ENCODE data around the gene TMEM120B.

DNA sequence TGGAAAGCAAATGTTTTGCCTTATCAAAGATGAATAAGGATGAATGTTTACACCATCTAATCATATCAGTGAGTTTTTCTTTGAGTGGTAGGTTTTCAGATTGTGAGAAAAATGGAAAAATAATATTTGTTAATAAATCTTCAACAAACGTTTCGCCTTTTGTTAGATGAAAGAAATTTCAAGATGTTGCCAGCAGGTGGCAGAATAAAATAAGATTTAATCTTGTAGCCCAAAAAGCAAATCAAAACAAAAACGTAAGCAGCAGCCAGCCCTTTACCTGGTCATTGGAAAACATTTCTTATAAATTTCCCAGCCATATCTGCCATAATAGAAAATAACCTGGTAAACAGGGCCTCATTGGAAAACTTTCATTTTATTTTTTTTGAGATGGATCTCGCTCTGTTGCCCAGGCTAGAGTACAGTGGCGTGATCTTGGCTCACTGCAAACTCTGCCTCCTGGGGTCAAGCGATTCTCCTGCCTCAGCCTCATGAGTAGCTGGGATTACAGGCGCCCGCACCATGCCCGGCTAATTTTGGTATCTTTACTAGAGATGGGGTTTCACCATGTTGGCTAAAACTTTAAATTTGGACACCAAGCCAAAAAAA is 15.4 kb upstream of the TMEM120B start:
- no peak for TF ChIP-seq POLR2A (IDR thresholded peaks at IDR 0.05; ENCODE audit: low read depth, low read length)
- TF ChIP-seq TAF1 (IDR thresholded peaks at IDR 0.05; ENCODE audit: low read depth, low read length) = no peak
- TF ChIP-seq POLR2AphosphoS5 (IDR thresholded peaks at IDR 0.05; ENCODE audit: low read depth, low read length) = no peak
